Measurements from ENCODE around the gene PITPNC1. TPM values are rescaled to one million over a fixed set of nuclear protein-coding genes. Genes with fewer than 3 reads are reported as not detected.

The PITPNC1 gene
- total RNA-seq, 1 experiment from 2014 or later = 37.5 TPM

GRCh38 chr17:67523101-67523500 is 146.0 kb downstream of the PITPNC1 start:
- no peak overlapping the region for H3T11ph ChIP-seq (ENCODE audit: low read length)
- no peak overlapping the region for H4K91ac ChIP-seq (ENCODE audit: insufficient read length, low read depth, low read length)
- no peak overlapping the region for H3K18ac ChIP-seq (ENCODE audit: insufficient read length, low read depth, low read length)
- H3K79me2 ChIP-seq (ENCODE audit: insufficient read depth, low read length) = no peaks in the 10 kb centered on the region; the same call in 1 of the 2 replicates
- H3K23me2 ChIP-seq (ENCODE audit: insufficient read length, low read depth, low read length, poor library complexity, severe bottlenecking) = no peaks in the 10 kb centered on the region
- H3K27ac ChIP-seq (ENCODE audit: insufficient read length, low read depth, low read length) = no peak overlapping the region
- no peaks in the 10 kb centered on the region for H3K79me1 ChIP-seq (ENCODE audit: insufficient read depth, low read depth, low read length, poor library complexity, severe bottlenecking)
- Mint-ChIP-seq H3K9me3 (no peaks in the 10 kb centered on the region), H3K27me3 (ENCODE audit: low read depth) (no peaks in the 10 kb centered on the region), H3K36me3 (ENCODE audit: insufficient read depth in 1 of 3, low read depth in 3 of 3) (no peaks in the 10 kb centered on the region; a peak in 1 of 7 replicates), H3K4me3 (no peak overlapping the region), H3K27ac (peak overlapping the region in 2 of 3 experiments; percentile 44 to 60; a peak in 5 of 7 replicates), H3K4me1 (peaks cover 50 to 52% of the 10 kb centered on the region in 2 experiments)
- no peak overlapping the region for H2BK5ac ChIP-seq (ENCODE audit: insufficient read length, low read length)
- H3K27me3 ChIP-seq (ENCODE audit: insufficient read depth, low read length) = no peaks in the 10 kb centered on the region
- TF ChIP-seq CTCF (conservative IDR thresholded peaks at IDR 0.05) = no peak
- peaks cover 18% of the 10 kb centered on the region for H3K4me1 ChIP-seq (ENCODE audit: insufficient read depth, low read length)
- H2BK12ac ChIP-seq (ENCODE audit: insufficient read length, low read depth, low read length) = no peak overlapping the region
- H4K8ac ChIP-seq (replicated peaks; ENCODE audit: insufficient read length, low read depth, low read length) = no peak overlapping the region
- H3K4ac ChIP-seq (ENCODE audit: low read depth, low read length) = no peak overlapping the region
- WGBS (ENCODE audit: extremely low coverage, insufficient read length, low lambda C conversion rate) = no CpG with 5 or more reads among the region's 5 CpGs
- no peak overlapping the region for H3K23ac ChIP-seq (ENCODE audit: insufficient read length, low read depth, low read length)
- no peaks in the 10 kb centered on the region for H3K9me3 ChIP-seq (ENCODE audit: control insufficient read depth, low read depth, low read length)
- H2BK20ac ChIP-seq (ENCODE audit: low read depth, low read length, poor library complexity, severe bottlenecking) = no peak overlapping the region
- H3K9ac ChIP-seq (ENCODE audit: extremely low read depth, insufficient read length, low read length) = no peak overlapping the region
- H2AFZ ChIP-seq (ENCODE audit: low read length) = no peak overlapping the region
- no peak overlapping the region for H2BK120ac ChIP-seq (ENCODE audit: low read depth, low read length, poor library complexity, severe bottlenecking)
- H4K5ac ChIP-seq (ENCODE audit: insufficient read length, low read depth, low read length) = no peak overlapping the region
- H4K20me1 ChIP-seq (ENCODE audit: control insufficient read depth, insufficient read depth, insufficient read length) = no peaks in the 10 kb centered on the region
- no peak overlapping the region for H2BK15ac ChIP-seq (ENCODE audit: low read depth, low read length)
- no peak overlapping the region for H2AK5ac ChIP-seq (ENCODE audit: insufficient read length, low read length)
- no peak overlapping the region for H3K14ac ChIP-seq (ENCODE audit: insufficient read depth, low read length)
- DNase-seq = no peak
- no peak overlapping the region for H3K4me2 ChIP-seq (ENCODE audit: insufficient read depth, insufficient read length, low read length)
- H3K56ac ChIP-seq (ENCODE audit: insufficient read length, low read depth, low read length) = no peak overlapping the region

All from H9 (cell line).